ENCODE results near the gene HSPA1A.

GRCh38 chr6:31859923-31860322 lies 44.6 kb downstream of the HSPA1A start:
- no peak for TF ChIP-seq POLR2AphosphoS5 (IDR thresholded peaks at IDR 0.05; ENCODE audit: low read depth, low read length)
- no peak for TF ChIP-seq TAF1 (IDR thresholded peaks at IDR 0.05; ENCODE audit: borderline replicate concordance, insufficient read depth, low read length)
- no peak for TF ChIP-seq REST (IDR thresholded peaks at IDR 0.05; ENCODE audit: insufficient read depth in 1 of 2, low read depth in 2 of 2, low read length in 2 of 2)
- TF ChIP-seq SIN3A (IDR thresholded peaks at IDR 0.05; ENCODE audit: borderline replicate concordance, insufficient read depth, low read length) = no peak
- no peak for TF ChIP-seq FOXP2 (optimal IDR thresholded peaks at IDR 0.05; ENCODE audit: borderline replicate concordance, extremely low read depth, extremely low read length, insufficient read depth)

Data from PFSK-1 (cell line).